SIG-M5 treated with dmso at 0.1 percent for 504 hours (cell line): ENCODE data around the gene DTWD2.
A peak's percentile ranks its signal among the peaks of the same experiment; 100 is the strongest.
"Not testable (repeated sequence)": the region's sequence is repeated elsewhere in the genome, so short reads cannot be mapped to it uniquely, and the experiment has no call there.

Source experiments
- DNase-seq: peaks from one replicate; lab custom pipeline; 2025; ENCODE audit not compliant: unreplicated experiment; lab: John Stamatoyannopoulos, UW

DTWD2 gene

GRCh38 chr5:118952992-118953651 lies 35.2 kb downstream of the DTWD2 start:
- no peak for DNase-seq

DNA sequence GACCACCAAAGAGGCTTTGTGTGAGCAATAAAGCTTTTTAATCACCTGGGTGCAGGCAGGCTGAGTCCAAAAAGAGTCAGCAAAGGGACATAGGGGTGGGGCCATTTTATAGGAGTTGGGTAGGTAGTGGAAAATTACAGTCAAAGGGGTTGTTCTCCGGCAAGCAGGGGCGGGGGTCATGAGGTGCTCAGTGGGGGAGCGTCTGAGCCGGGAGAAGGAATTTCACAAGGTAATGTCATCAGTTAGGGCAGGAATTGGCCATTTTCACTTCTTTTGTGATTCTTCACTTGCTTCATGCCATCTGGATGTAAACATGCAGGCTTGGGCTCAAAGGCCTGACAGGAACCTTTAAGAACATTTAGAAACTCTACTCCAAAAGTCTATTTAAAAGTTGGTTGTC lies 36.0 kb downstream of the DTWD2 start:
- DNase-seq = not testable (repeated sequence)

- DNase-seq = not testable (repeated sequence)
Observed at GRCh38 chr5:118950354-118950753, 38.0 kb downstream of the DTWD2 start.

GRCh38 chr5:118946138-118946800 lies 42.1 kb downstream of the DTWD2 start:
- DNase-seq = no peak

- peak; percentile 14 for DNase-seq
Observed at GRCh38 chr5:118937393-118938061, 50.8 kb downstream of the DTWD2 start.

DNA sequence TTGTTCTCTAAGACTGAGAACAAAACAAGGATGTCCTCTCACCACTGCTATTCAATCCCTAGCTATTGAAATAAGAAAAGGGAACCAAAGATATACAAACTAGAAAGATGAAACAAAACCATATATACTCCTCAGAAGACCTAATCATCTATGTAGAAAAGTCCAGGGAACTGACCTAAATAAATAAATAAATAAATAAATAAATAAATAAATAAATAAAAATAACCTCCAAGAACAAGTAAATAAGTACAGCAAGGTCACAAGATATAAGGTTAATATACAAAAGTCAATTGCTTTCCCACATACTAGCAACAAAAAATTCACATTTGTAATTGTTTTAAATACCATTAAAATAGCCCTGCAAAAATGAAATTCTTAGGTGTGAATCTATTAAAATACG lies 54.6 kb downstream of the DTWD2 start:
- DNase-seq = no peak

DNA sequence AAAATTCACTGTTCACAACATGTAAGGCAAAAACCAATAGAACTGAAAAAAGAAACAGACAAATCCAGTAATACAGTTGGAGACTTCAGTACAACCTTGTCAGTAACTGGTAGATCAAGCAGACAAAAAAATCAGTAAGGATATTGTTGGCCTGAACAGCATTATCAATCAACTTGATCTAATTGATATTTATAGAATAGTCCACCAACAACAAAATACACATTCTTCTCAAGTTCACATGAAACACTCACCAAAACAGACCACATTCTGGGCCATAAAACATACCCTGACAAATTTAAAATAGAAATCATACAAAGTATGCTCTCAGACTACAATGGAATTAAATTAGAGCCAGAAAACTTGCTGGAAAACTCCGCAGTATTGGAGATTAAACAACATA lies 56.8 kb downstream of the DTWD2 start:
- DNase-seq = no peak

- no peak for DNase-seq
Observed at GRCh38 chr5:118924006-118924389, 64.3 kb downstream of the DTWD2 start.

- no peak for DNase-seq
Observed at GRCh38 chr5:118923295-118924005, 64.9 kb downstream of the DTWD2 start.

DNA sequence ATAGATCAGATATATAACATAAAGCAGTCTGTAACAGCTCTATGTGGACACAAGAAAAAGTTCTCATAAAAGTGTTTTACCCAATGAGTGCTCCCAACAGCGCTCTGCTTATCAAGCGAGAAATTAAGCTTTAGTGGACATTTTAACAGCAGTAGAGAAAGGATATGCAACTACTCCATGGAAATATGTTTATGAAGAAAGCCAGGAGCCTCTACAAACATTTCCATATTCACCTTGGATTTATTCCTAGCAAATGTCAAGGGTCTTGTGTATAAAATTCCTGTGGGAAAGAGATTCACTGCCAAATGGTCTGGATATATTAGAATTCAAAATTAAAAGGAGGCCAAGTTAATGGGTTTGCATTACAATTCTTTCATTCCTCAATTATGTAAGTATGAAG lies 66.5 kb downstream of the DTWD2 start:
- no peak for DNase-seq

GRCh38 chr5:118919016-118919415 lies 69.3 kb downstream of the DTWD2 start:
- DNase-seq = no peak

GRCh38 chr5:118918232-118918631 lies 70.1 kb downstream of the DTWD2 start:
- no peak for DNase-seq

GRCh38 chr5:118907536-118907935 lies 80.8 kb downstream of the DTWD2 start:
- not testable (repeated sequence) for DNase-seq

GRCh38 chr5:118906947-118907346 lies 81.4 kb downstream of the DTWD2 start:
- no peak for DNase-seq

DNA sequence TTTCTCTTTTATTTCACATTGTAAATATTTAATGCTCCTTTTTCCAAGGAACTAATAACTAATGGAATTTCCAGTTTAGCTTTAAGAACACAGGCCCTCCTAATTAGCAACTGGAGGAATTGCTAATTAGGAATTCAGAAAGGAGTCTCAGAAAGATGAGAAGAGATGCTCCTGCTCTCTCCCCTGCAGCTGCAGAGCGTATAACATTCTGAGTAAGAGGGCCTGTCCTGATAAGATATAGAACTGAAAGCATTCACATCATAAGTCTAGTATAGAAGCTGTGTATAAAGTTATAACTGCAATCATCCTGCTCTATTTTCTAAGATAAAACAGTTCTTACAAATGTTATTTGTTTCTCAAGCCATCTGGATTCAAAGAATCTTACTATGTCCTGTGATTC lies 83.2 kb downstream of the DTWD2 start:
- no peak for DNase-seq

DNA sequence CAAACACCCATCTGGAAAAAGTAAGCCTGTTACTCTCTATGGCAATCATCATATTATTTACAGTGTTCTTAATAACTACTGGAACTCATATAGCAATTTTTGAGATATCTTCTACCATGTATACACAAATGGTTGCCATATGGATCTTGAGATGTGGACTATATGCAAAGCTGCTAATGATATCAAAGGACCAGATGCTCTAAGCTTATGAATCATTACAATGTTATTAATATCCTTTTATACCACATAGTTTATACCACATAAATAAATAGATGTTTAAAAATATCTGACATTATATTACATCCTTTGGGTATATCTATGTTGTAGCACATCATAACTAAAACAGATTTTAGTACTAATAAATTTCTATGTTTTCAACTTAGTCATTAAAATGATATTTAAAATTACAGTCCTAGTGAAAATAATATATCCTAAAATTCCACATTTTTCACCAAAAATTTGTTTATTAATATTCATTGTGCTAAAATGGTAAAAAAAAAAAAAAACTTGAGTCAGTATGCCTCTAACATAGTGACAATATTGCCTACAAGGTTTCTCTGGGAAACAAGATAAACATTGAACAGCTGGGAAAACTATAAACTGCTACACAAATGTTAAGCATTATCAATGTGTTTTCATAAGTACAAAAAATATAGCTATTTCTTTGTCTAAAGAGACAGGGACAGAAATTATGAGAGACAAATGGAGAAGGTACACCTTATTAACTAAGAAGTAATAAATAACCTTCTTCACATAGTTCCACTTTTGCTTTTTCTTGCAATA lies 85.5 kb downstream of the DTWD2 start:
- DNase-seq = no peak

DNA sequence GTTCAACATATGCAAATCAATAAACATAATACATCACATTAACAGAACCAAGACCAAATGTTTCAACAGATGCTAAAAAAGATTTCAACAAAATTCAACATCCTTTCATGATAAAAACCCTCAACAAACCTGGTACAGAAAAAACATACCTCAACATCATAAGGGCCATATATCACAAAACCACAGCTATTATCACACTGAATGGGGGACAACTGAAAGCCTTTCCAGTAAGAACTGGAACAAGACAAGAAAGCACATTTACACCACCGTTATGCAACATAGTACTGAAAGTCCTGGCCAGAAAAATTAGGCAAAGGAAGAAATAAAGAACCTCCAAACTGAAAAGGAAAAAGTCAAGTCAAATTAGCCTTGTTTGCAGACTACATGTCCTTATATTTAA lies 93.6 kb downstream of the DTWD2 start:
- DNase-seq = no peak

GRCh38 chr5:118891252-118891651 lies 97.1 kb downstream of the DTWD2 start:
- DNase-seq = no peak

- DNase-seq = no peak
Observed at GRCh38 chr5:118889165-118889564, 99.2 kb downstream of the DTWD2 start.

GRCh38 chr5:118888556-118888955 lies 99.8 kb downstream of the DTWD2 start:
- no peak for DNase-seq

- no peak for DNase-seq
Observed at GRCh38 chr5:118883362-118883761, 105.0 kb downstream of the DTWD2 start.
